HepG2 (cell line): ENCODE results near the gene C19orf73. TPM values are rescaled to one million over a fixed set of nuclear protein-coding genes. Genes with fewer than 3 reads are reported as not detected.

ENCODE experiments used
- GMEB2 ChIP-seq: IDR thresholded peaks from 2 replicates; pipeline ENCODE4 v1.6.1; 2016; ENCODE audit warnings: missing biosample characterization, missing genetic modification reagents, low read depth
- THAP7 ChIP-seq: sonication (generic); formaldehyde crosslinking; IDR thresholded peaks from 2 replicates; pipeline ENCODE4 v1.8.1; 2023; ENCODE audit warnings: mild to moderate bottlenecking, missing genetic modification reagents
- TP53 ChIP-seq: sonication (generic); formaldehyde crosslinking; conservative IDR thresholded peaks from 2 replicates; pipeline ENCODE4 v1.4.0; 2020; ENCODE audit warnings: missing genetic modification reagents
- ZFP1 ChIP-seq: IDR thresholded peaks from 2 replicates; pipeline ENCODE4 v1.6.1; 2016
- ZHX2 ChIP-seq, 2 experiments: sonication (generic) in 1 of 2; formaldehyde crosslinking in 1 of 2; IDR thresholded peaks; 2 replicates each; pipeline versions ENCODE4 v1.6.1 to v1.9.0; 2014 to 2022; ENCODE audit warnings: antibody characterized with exemption in 1 of 2, borderline replicate concordance in 1 of 2, inconsistent platforms in 1 of 2, low read depth in 1 of 2, missing genetic modification reagents in 1 of 2
- ZNF546 ChIP-seq: sonication (generic); formaldehyde crosslinking; conservative IDR thresholded peaks from 2 replicates; pipeline ENCODE4 v1.8.1; 2023; ENCODE audit warnings: mild to moderate bottlenecking, missing genetic modification reagents
- ZNF550 ChIP-seq: sonication (generic); formaldehyde crosslinking; IDR thresholded peaks from 2 replicates; pipeline ENCODE4 v1.4.0; 2020; ENCODE audit warnings: mild to moderate bottlenecking, missing genetic modification reagents, borderline replicate concordance
- ZNF557 ChIP-seq: sonication (generic); formaldehyde crosslinking; IDR thresholded peaks from 2 replicates; pipeline ENCODE4 v1.4.0; 2020; ENCODE audit warnings: missing genetic modification reagents
- polyA plus RNA-seq, 8 experiments: library from polyadenylated mRNA; depleted of rRNA in 3 of 8; stranded (reverse) in 7 of 8; unstranded in 1 of 8; fragments of >200 nt; fragmentation: Illumina TruSeq in 4 of 8; extraction: Trizol in 4 of 8; gene quantifications; 2 replicates each; pipeline versions ENCODE4 v1.2.1 to v1.2.3, GENCODE V29; 2011 to 2016; ENCODE audit warnings: low read depth in 4 of 8, missing spikeins in 1 of 8, mixed read lengths in 1 of 8; ENCODE audit not compliant: insufficient read depth in 1 of 8
- total RNA-seq, 5 experiments: library from RNA; depleted of rRNA; stranded (reverse); fragments of >200 nt; fragmentation: Illumina TruSeq; extraction: Trizol; gene quantifications; 2 replicates each; pipeline ENCODE4 v1.2.3, GENCODE V29; 2016; ENCODE audit warnings: low read depth in 1 of 5
- TF ChIP-seq, protein P1 (sequence below): sonication (generic); formaldehyde crosslinking; IDR thresholded peaks from 2 replicates; pipeline ENCODE4 v1.4.0; 2020; ENCODE audit warnings: mild to moderate bottlenecking, missing genetic modification reagents

C19orf73 gene
- total and polyA plus RNA-seq, 2 of the 13 experiments (the other 11 are each of a cell fraction or from before 2014, with no cell fraction given) = 1.4 to 1.5 TPM

- TF ChIP-seq, protein P1, sequence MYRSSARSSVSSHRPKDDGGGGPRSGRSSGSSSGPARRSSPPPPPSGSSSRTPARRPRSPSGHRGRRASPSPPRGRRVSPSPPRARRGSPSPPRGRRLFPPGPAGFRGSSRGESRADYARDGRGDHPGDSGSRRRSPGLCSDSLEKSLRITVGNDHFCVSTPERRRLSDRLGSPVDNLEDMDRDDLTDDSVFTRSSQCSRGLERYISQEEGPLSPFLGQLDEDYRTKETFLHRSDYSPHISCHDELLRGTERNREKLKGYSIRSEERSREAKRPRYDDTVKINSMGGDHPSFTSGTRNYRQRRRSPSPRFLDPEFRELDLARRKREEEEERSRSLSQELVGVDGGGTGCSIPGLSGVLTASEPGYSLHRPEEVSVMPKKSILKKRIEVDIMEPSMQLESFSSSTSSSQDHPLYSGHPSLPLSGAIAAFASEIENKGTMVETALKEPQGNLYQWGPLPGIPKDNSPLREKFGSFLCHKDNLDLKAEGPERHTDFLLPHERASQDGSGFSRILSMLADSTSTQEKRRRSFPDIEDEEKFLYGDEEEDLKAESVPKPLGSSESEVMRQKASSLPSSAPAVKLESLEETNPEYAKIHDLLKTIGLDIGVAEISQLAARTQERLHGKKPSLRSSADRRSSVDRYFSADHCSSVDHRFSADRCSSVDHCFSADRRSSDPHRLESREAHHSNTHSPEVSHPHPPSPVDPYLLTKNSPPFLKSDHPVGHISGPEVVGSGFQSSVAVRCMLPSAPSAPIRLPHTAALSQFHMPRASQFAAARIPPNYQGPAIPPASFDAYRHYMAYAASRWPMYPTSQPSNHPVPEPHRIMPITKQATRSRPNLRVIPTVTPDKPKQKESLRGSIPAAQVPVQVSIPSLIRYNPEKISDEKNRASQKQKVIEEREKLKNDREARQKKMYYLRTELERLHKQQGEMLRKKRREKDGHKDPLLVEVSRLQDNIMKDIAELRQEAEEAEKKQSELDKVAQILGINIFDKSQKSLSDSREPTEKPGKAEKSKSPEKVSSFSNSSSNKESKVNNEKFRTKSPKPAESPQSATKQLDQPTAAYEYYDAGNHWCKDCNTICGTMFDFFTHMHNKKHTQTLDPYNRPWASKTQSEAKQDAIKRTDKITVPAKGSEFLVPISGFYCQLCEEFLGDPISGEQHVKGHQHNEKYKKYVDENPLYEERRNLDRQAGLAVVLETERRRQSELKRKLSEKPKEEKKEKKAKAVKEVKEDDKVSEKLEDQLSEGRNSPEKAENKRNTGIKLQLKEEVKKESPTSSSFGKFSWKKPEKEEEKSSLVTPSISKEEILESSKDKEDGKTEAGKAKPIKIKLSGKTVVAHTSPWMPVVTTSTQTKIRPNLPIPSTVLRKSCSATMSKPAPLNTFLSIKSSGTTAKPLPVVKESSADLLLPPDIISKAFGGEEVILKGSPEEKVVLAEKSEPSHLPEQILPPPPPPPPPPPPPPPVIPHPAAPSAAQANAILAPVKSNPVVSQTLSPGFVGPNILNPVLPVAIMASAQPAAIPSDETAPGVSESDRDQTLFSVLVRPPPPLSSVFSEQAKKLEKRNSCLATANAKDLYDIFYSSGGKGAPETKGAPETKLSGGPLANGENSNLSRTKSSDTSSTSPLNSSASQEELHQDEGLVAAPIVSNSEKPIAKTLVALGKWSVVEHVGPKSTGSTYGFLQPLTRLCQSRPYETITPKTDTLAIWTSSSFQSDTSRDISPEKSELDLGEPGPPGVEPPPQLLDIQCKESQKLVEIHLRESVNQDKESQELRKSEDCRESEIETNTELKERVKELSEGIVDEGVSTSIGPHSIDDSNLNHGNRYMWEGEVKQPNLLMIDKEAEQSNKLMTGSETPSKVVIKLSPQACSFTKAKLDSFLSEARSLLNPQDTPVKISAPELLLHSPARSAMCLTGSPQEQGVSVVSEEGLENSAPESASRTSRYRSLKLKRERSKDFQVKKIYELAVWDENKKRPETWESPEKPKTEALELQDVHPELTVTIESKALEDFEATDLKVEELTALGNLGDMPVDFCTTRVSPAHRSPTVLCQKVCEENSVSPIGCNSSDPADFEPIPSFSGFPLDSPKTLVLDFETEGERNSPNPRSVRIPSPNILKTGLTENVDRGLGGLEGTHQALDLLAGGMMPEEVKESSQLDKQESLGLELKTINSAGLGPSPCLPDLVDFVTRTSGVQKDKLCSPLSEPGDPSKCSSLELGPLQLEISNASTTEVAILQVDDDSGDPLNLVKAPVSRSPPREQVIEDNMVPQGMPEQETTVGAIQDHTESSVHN (CRISPR knock-in tag) = no peak
- TF ChIP-seq ZNF550 = 0 out of 2 replicates have a peak, but pooled peaks have one; percentile 7
- no peak for TF ChIP-seq TP53 (CRISPR knock-in tag)
- TF ChIP-seq GMEB2 = no peak
- no peak for TF ChIP-seq THAP7 (CRISPR knock-in tag)
- no peak for TF ChIP-seq ZNF557 (CRISPR knock-in tag)
- TF ChIP-seq ZHX2 (IDR thresholded peaks at IDR 0.05; ENCODE audit: low read depth) = no peak
- TF ChIP-seq ZHX2 (CRISPR knock-in tag; IDR thresholded peaks at IDR 0.05; ENCODE audit: borderline replicate concordance) = no peak
- no peak for TF ChIP-seq ZFP1 (CRISPR knock-in tag)
- TF ChIP-seq ZNF546 (CRISPR knock-in tag) = no peak
Measured at GRCh38 chr19:49117677-49118564, 1.0 kb downstream of the C19orf73 start (continued).
